ENCODE data around the gene DNAH14.

The DNAH14 gene

GRCh38 chr1:225422031-225422605 lies 492.6 kb downstream of the DNAH14 start:
- H3K27ac ChIP-seq, result peak overlapping the region; percentile 42
- TF ChIP-seq, protein P1, sequence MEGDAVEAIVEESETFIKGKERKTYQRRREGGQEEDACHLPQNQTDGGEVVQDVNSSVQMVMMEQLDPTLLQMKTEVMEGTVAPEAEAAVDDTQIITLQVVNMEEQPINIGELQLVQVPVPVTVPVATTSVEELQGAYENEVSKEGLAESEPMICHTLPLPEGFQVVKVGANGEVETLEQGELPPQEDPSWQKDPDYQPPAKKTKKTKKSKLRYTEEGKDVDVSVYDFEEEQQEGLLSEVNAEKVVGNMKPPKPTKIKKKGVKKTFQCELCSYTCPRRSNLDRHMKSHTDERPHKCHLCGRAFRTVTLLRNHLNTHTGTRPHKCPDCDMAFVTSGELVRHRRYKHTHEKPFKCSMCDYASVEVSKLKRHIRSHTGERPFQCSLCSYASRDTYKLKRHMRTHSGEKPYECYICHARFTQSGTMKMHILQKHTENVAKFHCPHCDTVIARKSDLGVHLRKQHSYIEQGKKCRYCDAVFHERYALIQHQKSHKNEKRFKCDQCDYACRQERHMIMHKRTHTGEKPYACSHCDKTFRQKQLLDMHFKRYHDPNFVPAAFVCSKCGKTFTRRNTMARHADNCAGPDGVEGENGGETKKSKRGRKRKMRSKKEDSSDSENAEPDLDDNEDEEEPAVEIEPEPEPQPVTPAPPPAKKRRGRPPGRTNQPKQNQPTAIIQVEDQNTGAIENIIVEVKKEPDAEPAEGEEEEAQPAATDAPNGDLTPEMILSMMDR (IDR thresholded peaks at IDR 0.05), result no peak
- no peak for TF ChIP-seq ZFX (IDR thresholded peaks at IDR 0.05; ENCODE audit: borderline replicate concordance)

DNA sequence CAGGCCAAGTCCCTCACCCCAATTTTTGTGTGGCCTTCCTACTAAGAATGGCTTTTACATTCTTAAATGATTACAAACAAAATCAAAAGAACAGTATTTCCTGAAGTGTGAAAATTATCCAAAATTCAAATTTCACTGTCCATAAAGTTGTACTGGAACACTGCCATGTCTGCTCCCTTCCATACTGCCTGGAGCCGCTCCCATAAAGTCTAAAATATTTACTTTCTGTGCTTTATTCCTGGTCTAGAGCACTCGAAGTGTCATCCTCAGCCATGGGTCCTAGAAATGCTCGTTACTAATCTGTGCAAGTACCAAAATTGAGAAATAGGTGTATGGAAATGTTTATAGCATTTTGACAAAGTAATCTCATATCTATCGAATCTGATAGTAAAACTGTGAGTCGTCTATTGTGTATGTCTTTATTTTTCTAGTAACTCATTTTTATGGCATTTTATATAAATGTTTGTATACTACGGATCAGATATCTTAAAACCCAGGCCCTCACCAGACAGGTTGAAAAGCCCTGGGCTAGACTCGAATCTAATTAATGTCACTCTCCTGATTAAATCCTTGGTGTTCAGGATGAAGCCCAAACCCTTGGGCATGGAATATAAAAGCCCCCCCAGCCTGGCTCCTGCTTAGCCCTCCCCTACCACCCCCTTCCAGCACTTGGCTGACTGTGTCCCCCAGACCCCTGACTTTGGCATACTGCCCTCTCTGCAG lies 493.5 kb downstream of the DNAH14 start:
- TF ChIP-seq, protein P1 (IDR thresholded peaks at IDR 0.05), result no peak
- no peak for TF ChIP-seq ZFX (IDR thresholded peaks at IDR 0.05; ENCODE audit: borderline replicate concordance)
- H3K27ac ChIP-seq, result peak overlapping the region; percentile 42

- peak overlapping the region; percentile 42 for H3K27ac ChIP-seq
- TF ChIP-seq ZFX (IDR thresholded peaks at IDR 0.05; ENCODE audit: borderline replicate concordance), result no peak
- TF ChIP-seq, protein P1 (IDR thresholded peaks at IDR 0.05), result no peak
Observed at GRCh38 chr1:225423518-225423855, 494.0 kb downstream of the DNAH14 start.

DNA sequence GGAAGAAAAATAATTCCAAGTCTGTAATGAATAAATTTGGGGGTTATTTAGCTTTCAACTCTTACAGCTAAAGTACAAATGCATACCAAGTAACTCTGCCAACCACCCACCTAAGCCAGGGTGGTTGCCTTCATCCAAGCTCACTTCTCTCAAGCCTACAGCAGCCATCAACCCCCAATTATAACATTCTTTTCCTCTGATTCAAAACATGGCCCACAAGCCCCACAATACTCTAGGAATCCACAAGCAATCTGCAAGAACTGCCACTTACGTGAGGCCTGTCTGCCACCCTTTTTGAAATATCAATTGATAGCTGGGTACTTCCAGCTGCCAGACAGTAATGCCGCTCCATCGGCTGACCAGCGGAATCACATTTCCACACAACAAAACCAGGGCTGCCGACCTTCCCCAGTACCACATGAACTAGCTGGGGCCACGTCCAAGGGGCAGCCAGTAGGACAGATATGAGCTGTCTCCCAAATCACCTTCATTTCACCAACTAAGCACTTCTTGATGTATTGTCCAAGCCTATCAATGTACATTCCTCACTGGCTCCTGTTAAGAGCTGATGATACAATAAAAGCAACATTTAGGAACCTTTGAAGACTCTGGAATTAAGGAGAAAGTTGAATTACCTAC lies 495.2 kb downstream of the DNAH14 start:
- no peak overlapping the region for H3K27ac ChIP-seq
- TF ChIP-seq, protein P1 (IDR thresholded peaks at IDR 0.05), result no peak
- no peak for TF ChIP-seq ZFX (IDR thresholded peaks at IDR 0.05; ENCODE audit: borderline replicate concordance)

DNA sequence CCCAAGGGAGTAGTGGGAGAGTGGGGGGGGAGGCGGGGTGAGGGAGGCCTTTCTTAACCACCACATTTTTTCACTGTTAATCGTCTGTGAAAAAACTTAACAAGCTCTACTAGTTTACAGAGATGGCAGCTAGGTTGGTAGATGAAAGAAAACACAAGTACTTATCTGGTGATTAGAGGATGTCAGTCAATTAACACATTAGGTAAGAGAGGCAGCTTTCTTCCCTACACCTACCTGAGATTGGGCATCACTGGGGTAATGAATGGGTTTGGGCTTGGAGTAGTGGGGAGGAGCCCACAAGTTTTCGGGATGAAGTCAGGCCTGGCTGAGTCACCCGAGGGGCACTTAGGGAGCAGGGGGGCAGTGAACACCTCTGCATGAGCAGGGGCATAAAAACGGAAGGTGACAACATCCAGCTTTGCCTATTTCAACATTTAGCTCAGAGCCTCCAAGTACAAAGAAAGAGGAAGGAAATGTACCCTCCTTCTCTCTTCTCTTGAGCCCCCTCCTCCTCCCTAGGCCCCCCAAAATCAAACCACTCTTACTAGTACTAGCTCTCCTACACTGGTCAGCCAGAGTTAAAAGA lies 495.8 kb downstream of the DNAH14 start:
- no peak for TF ChIP-seq ZFX (IDR thresholded peaks at IDR 0.05; ENCODE audit: borderline replicate concordance)
- TF ChIP-seq, protein P1 (IDR thresholded peaks at IDR 0.05), result no peak
- H3K27ac ChIP-seq, result no peak overlapping the region

- TF ChIP-seq, protein P1 (IDR thresholded peaks at IDR 0.05), result no peak
- no peak for TF ChIP-seq ZFX (IDR thresholded peaks at IDR 0.05; ENCODE audit: borderline replicate concordance)
- peak overlapping the region; percentile 71 for H3K27ac ChIP-seq
Observed at GRCh38 chr1:225426395-225427234, 497.1 kb downstream of the DNAH14 start.

Data from 22Rv1 (cell line).